Ammon's horn (tissue), 1 donor: Measurements from ENCODE around the gene BCAT1.
A peak's percentile ranks its signal among the peaks of the same experiment; 100 is the strongest.
"Not testable (repeated sequence)": the region's sequence is repeated elsewhere in the genome, so short reads cannot be mapped to it uniquely, and the experiment has no call there.

Experiments
- DNase-seq: peaks from one replicate; pipeline ENCODE4 v3.0.0-alpha.2; 2016; ENCODE audit warnings: low spot score

BCAT1 gene

GRCh38 chr12:24956351-24956750 is 7.5 kb upstream of the BCAT1 start:
- not testable (repeated sequence) for DNase-seq

DNA sequence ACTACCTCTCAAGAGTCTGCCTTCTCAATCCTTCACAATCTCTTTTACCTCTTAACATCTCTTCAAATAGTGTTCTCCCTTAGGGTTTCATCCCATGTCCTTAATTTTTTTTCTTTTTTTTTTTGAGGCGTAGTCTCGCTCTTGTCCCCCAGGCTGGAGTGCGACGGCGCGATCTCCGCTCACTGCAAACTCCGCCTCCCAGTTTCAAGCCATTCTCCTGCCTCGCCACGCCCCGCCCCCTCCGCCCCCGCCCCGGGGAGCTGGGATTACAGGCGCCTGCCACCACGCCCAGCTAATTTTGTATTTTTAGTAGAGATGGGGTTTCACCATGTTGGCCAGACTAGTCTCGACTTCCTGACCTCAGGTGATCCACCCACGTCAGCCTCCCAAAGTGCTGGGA is 7.0 kb upstream of the BCAT1 start:
- DNase-seq = no peak

GRCh38 chr12:24955389-24955788 is 6.5 kb upstream of the BCAT1 start:
- no peak for DNase-seq

GRCh38 chr12:24954261-24954660 is 5.4 kb upstream of the BCAT1 start:
- no peak for DNase-seq

GRCh38 chr12:24952389-24952788 is 3.5 kb upstream of the BCAT1 start:
- no peak for DNase-seq

- DNase-seq = no peak
Observed at GRCh38 chr12:24950231-24950834, 1.4 kb upstream of the BCAT1 start.

GRCh38 chr12:24948420-24948756 is 513 bp downstream of the BCAT1 start:
- no peak for DNase-seq

GRCh38 chr12:24947541-24948419 is 1.1 kb downstream of the BCAT1 start:
- no peak for DNase-seq

DNA sequence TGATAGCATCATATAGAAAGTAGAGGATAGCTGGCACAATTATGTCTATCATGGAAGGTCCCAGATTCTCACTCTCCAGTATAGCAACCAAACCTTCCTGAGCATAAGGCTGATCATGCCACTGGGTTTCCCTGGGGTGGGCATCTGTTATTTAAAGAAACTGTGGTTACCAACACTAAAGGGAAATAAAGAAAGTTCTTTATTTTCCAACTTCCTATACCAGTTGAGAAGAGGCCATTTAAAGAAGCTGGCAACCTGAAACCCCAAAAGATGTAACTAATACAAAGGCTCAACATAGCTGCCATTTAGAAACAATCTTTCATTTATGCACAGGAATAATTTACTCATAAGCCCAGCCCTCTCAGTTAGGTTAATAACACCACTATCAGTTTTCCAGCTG is 3.1 kb downstream of the BCAT1 start:
- no peak for DNase-seq

DNA sequence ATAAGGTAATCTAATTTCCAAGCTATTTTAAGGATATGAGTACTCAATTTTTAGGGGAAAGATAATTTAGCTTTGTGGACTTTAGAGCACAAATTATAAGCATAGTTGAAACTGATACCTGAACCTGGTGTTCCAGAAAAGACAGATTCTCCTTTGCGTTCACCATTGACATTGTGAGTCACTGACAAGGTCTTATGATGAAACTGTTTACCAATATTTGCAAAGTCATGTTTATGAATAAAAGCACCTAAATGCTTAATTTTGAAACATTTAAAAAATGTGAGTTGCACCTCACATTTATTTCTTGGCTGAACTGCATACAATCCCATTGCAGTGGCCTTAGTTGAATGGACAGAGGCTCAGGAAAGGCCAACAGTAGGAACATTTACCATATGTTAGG is 3.9 kb downstream of the BCAT1 start:
- no peak for DNase-seq

- no peak for DNase-seq
Observed at GRCh38 chr12:24944601-24944975, 4.3 kb downstream of the BCAT1 start.

- DNase-seq = no peak
Observed at GRCh38 chr12:24943947-24944600, 4.8 kb downstream of the BCAT1 start.

DNA sequence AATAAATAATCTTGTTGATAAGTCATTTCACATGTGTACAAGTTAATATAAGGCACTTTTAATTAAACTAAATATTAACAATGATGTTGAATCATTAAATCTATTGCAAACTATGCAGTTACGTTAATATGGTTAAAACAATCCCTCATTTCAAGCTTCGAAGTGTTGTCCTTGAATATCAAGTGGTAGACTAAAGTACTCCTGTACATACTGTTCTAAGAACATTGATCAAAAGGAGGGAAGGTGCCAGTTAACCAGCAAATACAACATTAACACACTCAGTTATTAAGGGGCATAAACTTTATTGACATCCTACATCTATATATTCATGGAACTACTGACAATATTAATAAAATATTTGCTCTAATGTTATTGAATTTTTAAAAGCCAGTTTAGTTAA is 8.7 kb downstream of the BCAT1 start:
- DNase-seq = no peak

DNA sequence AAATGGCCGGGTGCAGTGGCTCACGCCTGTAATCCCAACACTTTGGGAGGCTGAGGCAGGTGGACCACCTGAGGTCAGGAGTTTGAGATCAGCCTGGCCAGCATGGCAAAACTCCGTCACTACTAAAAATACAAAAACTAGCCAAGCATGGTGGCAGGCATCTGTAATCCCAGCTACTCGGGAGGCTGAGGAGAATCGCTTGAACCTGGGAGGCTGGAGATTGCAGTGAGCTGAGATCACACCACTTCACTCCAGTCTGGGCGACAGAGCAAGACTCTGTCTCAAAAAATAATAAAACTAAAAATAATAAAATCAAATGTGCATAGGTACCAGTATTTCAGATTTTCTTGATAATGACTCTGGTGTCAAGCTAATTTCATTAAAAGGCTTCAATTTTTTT is 9.3 kb downstream of the BCAT1 start:
- DNase-seq = not testable (repeated sequence)

- no peak for DNase-seq
Observed at GRCh38 chr12:24938341-24938740, 10.6 kb downstream of the BCAT1 start.

DNA sequence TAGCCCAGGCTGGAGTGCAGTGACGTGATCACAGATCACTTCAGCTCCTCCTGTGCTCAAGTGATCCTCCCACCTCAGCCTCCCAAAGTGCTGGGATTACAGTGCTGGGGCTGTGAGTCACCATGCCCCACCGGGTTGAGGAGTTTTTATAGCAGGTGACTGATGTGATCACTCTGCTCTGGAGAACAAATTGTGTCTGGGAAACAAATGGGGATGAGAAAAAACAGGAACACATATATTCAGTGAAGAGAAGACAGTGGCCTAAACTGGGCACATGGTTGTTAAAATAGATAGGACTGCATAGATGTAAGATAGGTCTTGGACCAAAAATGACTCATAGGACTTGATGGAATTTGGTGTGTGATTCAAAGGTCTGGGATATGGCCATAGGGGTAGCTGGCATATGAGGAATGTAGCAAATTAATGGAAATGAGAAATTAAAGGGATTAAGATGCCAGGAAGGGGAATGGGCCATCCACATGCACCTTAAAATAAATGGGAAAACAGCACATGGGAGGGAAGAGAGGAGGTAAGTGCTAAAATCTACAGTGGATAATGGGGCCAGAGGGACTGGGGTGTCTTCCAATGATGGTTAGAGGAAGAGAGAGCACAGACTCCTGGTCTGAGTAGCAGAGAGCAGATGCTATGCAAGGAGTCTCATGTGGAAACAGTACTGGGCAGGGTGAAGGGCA is 11.2 kb downstream of the BCAT1 start:
- DNase-seq = no peak

- no peak for DNase-seq
Observed at GRCh38 chr12:24933694-24934407, 15.1 kb downstream of the BCAT1 start.

GRCh38 chr12:24931666-24932405 is 17.1 kb downstream of the BCAT1 start:
- peak; percentile 60 for DNase-seq

GRCh38 chr12:24929953-24930352 is 18.9 kb downstream of the BCAT1 start:
- no peak for DNase-seq

- DNase-seq = not testable (repeated sequence)
Observed at GRCh38 chr12:24928533-24929306, 20.2 kb downstream of the BCAT1 start.
